Measurements from ENCODE around the gene RNF212.

DNA sequence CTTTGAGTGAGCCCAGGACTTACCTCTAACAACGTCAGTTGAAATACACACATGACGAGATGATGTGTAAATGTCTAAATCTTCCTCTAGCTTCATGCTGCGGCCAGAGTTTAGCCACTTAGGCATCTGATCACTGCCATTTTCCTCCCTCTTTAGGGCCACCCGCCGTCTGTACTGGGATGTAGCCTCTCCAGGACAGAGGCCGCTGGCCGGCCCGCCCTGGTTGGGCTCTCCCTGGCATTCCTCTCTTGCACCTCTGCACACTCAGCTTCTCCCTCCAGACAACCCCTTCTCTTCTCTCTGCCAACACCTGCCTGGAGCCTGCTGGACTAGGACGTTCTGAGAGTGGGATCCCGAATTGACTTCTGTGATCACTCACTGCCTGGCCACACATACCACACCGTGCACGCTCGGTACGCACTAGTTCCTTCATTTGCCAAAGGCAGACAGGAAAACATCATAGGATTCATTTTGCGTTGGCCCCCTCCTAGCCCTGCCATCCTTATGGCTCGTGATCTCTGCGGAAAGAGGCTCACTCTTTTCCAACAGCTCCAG, 33.6 kb downstream of the RNF212 start:
- TF ChIP-seq MAFK (IDR thresholded peaks at IDR 0.05; ENCODE audit: partially characterized antibody), result no peak
- TF ChIP-seq NFE2L2 (conservative IDR thresholded peaks at IDR 0.05; ENCODE audit: low read length), result no peak
- no peak for TF ChIP-seq JUN (IDR thresholded peaks at IDR 0.05)
- TF ChIP-seq, protein P1, sequence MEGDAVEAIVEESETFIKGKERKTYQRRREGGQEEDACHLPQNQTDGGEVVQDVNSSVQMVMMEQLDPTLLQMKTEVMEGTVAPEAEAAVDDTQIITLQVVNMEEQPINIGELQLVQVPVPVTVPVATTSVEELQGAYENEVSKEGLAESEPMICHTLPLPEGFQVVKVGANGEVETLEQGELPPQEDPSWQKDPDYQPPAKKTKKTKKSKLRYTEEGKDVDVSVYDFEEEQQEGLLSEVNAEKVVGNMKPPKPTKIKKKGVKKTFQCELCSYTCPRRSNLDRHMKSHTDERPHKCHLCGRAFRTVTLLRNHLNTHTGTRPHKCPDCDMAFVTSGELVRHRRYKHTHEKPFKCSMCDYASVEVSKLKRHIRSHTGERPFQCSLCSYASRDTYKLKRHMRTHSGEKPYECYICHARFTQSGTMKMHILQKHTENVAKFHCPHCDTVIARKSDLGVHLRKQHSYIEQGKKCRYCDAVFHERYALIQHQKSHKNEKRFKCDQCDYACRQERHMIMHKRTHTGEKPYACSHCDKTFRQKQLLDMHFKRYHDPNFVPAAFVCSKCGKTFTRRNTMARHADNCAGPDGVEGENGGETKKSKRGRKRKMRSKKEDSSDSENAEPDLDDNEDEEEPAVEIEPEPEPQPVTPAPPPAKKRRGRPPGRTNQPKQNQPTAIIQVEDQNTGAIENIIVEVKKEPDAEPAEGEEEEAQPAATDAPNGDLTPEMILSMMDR (IDR thresholded peaks at IDR 0.05), result no peak
- TF ChIP-seq EP300 (IDR thresholded peaks at IDR 0.05), result no peak
- TF ChIP-seq SMC3 (IDR thresholded peaks at IDR 0.05), result no peak
- no peak for TF ChIP-seq CHD2 (IDR thresholded peaks at IDR 0.05; ENCODE audit: low read length, partially characterized antibody)
- no peak for TF ChIP-seq ZNF302 (CRISPR knock-in tag; IDR thresholded peaks at IDR 0.05)
- TF ChIP-seq RFX5 (IDR thresholded peaks at IDR 0.05), result no peak
- TF ChIP-seq, protein P2, sequence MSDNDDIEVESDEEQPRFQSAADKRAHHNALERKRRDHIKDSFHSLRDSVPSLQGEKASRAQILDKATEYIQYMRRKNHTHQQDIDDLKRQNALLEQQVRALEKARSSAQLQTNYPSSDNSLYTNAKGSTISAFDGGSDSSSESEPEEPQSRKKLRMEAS (IDR thresholded peaks at IDR 0.05), result no peak
- TF ChIP-seq ZSCAN20 (CRISPR knock-in tag; IDR thresholded peaks at IDR 0.05), result no peak
